Mesothelial cell of epicardium (in vitro differentiated cells): ENCODE measurements around the gene SHROOM3. TPM values are rescaled to one million over a fixed set of nuclear protein-coding genes. Genes with fewer than 3 reads are reported as not detected.

Experiments used
- DNase-seq, 2 experiments: peaks; one replicate each; pipeline ENCODE4 v3.0.0; 2021; ENCODE audit warnings: low spot score in 2 of 2; ENCODE audit not compliant: unreplicated experiment in 2 of 2
- H3K27ac Mint-ChIP-seq: 2 replicates; pipeline ENCODE4 v1.8.0; 2021; ENCODE audit warnings: mixed read lengths
- H3K27me3 Mint-ChIP-seq: 2 replicates; pipeline ENCODE4 v1.8.0; 2021; ENCODE audit warnings: low read depth, mixed read lengths
- H3K36me3 Mint-ChIP-seq: 2 replicates; pipeline ENCODE4 v1.8.0; 2021; ENCODE audit warnings: mixed read lengths
- H3K4me1 Mint-ChIP-seq: 2 replicates; pipeline ENCODE4 v1.8.0; 2021; ENCODE audit warnings: mixed read lengths
- H3K4me3 Mint-ChIP-seq: 2 replicates; pipeline ENCODE4 v1.8.0; 2021; ENCODE audit warnings: mild to moderate bottlenecking, moderate library complexity, mixed read lengths
- H3K9me3 Mint-ChIP-seq: 2 replicates; pipeline ENCODE4 v1.8.0; 2021; ENCODE audit warnings: mixed read lengths
- total RNA-seq: library from RNA; stranded (reverse); gene quantifications from 3 replicates; pipeline ENCODE4 v1.2.1, GENCODE V29; 2021
- TF ChIP-seq, protein P1 (sequence below): fragments of 200-600 bp; sonication (generic); IDR thresholded peaks from one replicate; pipeline ENCODE4 v1.5.0; 2021; ENCODE audit warnings: antibody characterized with exemption; ENCODE audit not compliant: unreplicated experiment

The SHROOM3 gene
- total RNA-seq, result 57.1 to 62.7 TPM (median 58.4 TPM) in 3 replicates

- TF ChIP-seq, protein P1, sequence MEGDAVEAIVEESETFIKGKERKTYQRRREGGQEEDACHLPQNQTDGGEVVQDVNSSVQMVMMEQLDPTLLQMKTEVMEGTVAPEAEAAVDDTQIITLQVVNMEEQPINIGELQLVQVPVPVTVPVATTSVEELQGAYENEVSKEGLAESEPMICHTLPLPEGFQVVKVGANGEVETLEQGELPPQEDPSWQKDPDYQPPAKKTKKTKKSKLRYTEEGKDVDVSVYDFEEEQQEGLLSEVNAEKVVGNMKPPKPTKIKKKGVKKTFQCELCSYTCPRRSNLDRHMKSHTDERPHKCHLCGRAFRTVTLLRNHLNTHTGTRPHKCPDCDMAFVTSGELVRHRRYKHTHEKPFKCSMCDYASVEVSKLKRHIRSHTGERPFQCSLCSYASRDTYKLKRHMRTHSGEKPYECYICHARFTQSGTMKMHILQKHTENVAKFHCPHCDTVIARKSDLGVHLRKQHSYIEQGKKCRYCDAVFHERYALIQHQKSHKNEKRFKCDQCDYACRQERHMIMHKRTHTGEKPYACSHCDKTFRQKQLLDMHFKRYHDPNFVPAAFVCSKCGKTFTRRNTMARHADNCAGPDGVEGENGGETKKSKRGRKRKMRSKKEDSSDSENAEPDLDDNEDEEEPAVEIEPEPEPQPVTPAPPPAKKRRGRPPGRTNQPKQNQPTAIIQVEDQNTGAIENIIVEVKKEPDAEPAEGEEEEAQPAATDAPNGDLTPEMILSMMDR, result no peak
- DNase-seq, result no peak
- no peaks in the 10 kb centered on the region for H3K27me3 Mint-ChIP-seq
- H3K27ac Mint-ChIP-seq, result peak within 1 kb of the TSS; percentile 91
- H3K4me1 Mint-ChIP-seq, result peaks cover 48% of the 10 kb centered on the region
- peaks cover 4% of the 10 kb centered on the region for H3K9me3 Mint-ChIP-seq
- H3K36me3 Mint-ChIP-seq, result peaks cover 6% of the 10 kb centered on the region
- peak within 1 kb of the TSS; percentile 72 for H3K4me3 Mint-ChIP-seq
These were observed at the start of gene SHROOM3 for GRCh38 chr4:76434901-76435527. Gene SHROOM3, plus strand, starts transcription at chr4:76435229. Its CDS starts 824 bp downstream, at chr4:76436053.

DNA sequence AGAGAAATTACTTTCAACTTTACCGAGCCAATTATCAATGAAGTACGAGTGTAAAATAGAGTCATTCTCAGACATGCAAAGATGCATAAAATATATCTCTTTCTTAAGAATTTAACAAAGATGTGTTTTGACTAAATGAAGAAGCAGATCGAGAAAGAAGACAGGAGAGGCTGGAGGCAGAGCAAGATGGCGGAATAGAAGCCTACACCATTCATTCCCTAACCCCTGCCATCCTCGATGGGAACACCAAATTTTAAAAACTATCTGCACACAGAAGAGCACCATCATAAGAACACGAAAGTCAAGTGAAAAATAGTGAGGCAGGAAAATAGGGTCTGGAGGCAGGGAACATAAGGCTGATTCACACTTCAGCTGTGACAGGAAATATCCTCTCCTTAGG is 49.1 kb upstream of the SHROOM3 start:
- Mint-ChIP-seq H3K27me3 (no peaks in the 10 kb centered on the region), H3K4me1 (peaks cover 10% of the 10 kb centered on the region), H3K4me3 (no peak overlapping the region), H3K36me3 (peaks cover 16% of the 10 kb centered on the region), H3K27ac (no peak overlapping the region), H3K9me3 (peaks cover 54% of the 10 kb centered on the region)
- TF ChIP-seq, protein P1, result no peak
- DNase-seq, result no peak

DNA sequence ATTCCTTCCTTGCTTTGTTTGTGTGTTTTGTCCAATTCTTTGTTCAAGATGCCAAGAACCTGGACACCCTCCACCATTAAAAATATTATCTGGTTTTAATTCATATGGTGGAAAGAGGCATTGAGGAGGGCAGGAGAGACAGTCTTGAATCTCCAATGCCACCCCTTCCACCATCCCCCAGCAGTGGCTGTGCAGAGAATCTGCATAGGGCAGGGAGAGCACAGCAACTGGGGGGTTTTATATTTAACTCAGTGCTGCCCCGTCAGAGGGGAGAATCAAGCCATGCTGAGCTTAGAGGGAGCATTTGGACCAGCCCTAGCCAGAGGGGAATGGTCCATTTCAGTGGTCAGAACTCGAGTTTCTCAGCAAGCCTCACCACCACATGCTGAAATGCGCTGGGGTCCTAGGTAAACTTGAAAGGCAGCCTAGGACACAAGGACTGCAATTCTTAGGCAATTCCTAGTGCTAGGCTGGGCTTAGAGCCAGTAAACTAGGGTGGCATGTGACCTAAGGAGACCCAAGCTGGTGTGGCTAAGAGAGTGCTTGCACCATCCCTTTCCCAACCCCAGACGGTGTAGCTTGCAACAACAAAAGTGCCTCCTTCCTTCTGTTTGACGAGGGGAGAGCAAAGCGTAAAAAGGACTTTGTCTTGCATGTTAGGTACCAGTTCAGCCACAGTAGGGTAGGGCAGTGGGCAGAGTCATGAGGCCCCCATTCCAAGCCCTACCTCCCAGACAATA is 48.3 kb upstream of the SHROOM3 start:
- H3K27ac Mint-ChIP-seq, result no peak overlapping the region
- H3K9me3 Mint-ChIP-seq, result peaks cover 57% of the 10 kb centered on the region
- H3K36me3 Mint-ChIP-seq, result peaks cover 14% of the 10 kb centered on the region
- DNase-seq, result no peak
- no peaks in the 10 kb centered on the region for H3K27me3 Mint-ChIP-seq
- TF ChIP-seq, protein P1, result no peak
- peaks cover 10% of the 10 kb centered on the region for H3K4me1 Mint-ChIP-seq
- no peak overlapping the region for H3K4me3 Mint-ChIP-seq

DNA sequence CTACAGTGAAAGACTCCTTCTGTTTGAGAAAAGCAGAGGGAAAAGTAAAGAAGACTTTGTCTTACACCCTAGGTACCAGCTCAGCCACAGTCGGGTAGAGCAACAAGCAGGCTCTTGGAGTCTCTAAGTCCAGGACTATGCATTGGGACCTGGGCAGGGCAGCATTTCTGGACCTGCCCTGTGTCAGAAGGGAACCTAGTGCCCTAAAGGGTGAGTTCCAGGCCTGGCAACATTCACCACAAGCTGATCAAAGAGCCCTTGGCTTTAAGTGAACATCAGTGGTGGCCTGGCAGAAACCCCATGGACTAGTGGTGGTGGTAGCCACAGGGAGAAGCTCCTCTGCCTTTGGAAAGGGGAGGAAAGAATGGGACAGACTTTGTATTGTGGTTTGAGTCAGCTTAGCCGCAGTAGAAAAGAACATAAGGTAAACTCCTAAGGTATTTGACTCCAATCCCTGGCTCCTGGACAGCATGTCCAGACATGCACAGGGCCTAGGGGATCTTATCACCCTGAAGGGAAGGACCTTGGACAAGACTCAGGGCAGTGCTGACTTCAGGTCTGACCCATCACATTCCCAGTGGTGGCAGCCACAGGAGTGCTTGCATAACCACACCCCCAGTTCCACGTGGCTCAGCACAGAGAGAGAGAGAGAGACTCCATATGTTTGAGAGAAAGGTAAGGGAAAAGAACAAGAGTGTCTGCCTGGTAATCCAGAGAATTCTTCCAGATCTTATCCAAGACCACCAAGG is 46.7 kb upstream of the SHROOM3 start:
- H3K36me3 Mint-ChIP-seq, result peaks cover 14% of the 10 kb centered on the region
- peaks cover 69% of the 10 kb centered on the region for H3K9me3 Mint-ChIP-seq
- H3K4me3 Mint-ChIP-seq, result no peak overlapping the region
- no peaks in the 10 kb centered on the region for H3K27me3 Mint-ChIP-seq
- no peak overlapping the region for H3K27ac Mint-ChIP-seq
- H3K4me1 Mint-ChIP-seq, result peaks cover 6% of the 10 kb centered on the region
- TF ChIP-seq, protein P1, result no peak
- no peak for DNase-seq

DNA sequence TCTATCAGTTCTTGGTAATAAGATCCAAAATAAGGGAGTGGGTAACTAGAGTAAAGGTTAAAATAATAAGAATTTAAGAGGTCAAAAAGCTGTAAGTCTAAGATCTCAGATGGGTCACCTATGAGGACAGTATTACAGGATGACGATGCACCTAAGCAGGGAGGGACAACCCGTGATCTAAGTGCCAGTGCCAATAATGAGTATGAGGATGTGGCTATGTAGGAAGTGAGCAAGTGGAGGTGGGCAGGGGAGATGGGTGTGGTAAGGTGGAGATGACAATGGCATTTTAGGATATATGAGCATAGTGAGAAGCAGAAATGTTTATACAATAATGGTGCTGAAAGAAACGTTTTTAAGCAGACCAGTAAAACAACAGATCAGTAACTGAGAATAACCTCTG is 33.4 kb upstream of the SHROOM3 start:
- H3K27ac Mint-ChIP-seq, result no peak overlapping the region
- H3K4me1 Mint-ChIP-seq, result peaks cover 4% of the 10 kb centered on the region

More for the DNA sequence above, 33.4 kb upstream of the SHROOM3 start:
- Mint-ChIP-seq H3K27me3 (peaks cover 25% of the 10 kb centered on the region), H3K9me3 (peaks cover 5% of the 10 kb centered on the region), H3K4me3 (no peak overlapping the region), H3K36me3 (no peaks in the 10 kb centered on the region)
- TF ChIP-seq, protein P1, result no peak
- DNase-seq, result no peak
